Measurements from ENCODE around the gene NUFIP1. TPM values are rescaled to one million over a fixed set of nuclear protein-coding genes. Genes with fewer than 3 reads are reported as not detected.

The NUFIP1 gene
- total RNA-seq, 4 donors from 2014 or later: 2.0 to 3.8 (median 3.0) TPM

DNA sequence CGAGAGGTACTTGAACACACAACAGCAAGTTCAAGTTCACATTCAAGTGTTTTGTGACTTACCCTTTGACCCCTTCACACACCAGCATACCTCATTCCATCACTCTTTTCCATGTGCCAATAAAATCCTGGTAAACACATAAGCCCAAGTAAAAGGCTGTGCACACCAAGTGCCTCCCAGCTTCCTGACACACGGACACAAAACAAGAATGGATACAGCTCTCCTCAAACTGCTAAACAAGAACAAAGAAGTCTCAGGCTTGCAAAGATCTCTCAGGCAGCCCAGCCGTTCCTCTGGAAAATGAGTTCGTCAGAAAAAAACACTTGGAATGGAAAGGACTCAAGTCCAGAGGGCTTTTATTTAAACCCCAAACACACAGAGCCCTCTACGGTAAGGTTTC, 83.7 kb downstream of the NUFIP1 start:
- TF ChIP-seq, protein P1, sequence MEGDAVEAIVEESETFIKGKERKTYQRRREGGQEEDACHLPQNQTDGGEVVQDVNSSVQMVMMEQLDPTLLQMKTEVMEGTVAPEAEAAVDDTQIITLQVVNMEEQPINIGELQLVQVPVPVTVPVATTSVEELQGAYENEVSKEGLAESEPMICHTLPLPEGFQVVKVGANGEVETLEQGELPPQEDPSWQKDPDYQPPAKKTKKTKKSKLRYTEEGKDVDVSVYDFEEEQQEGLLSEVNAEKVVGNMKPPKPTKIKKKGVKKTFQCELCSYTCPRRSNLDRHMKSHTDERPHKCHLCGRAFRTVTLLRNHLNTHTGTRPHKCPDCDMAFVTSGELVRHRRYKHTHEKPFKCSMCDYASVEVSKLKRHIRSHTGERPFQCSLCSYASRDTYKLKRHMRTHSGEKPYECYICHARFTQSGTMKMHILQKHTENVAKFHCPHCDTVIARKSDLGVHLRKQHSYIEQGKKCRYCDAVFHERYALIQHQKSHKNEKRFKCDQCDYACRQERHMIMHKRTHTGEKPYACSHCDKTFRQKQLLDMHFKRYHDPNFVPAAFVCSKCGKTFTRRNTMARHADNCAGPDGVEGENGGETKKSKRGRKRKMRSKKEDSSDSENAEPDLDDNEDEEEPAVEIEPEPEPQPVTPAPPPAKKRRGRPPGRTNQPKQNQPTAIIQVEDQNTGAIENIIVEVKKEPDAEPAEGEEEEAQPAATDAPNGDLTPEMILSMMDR (IDR thresholded peaks at IDR 0.05; ENCODE audit: low read depth): no peak

DNA sequence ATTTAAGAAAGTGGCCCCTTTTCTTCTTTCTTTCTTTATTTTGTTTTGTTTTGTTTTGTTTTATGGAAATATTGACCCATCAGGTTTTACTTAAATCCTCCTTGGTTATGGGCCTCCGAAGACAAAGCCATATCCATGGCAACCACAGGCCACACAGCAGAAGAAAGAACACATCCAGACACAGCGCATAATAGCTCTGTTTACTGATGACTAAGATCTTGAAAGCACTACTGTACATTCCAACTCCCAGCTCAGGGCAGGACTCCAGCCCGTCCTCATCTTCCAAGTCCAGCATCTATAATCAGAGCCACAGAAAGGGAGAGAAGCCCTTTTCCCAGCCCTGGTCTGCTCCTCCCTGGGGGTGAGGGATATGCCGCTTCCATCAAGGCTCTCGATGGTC, 84.3 kb downstream of the NUFIP1 start:
- TF ChIP-seq, protein P1 (IDR thresholded peaks at IDR 0.05; ENCODE audit: low read depth): no peak

DNA sequence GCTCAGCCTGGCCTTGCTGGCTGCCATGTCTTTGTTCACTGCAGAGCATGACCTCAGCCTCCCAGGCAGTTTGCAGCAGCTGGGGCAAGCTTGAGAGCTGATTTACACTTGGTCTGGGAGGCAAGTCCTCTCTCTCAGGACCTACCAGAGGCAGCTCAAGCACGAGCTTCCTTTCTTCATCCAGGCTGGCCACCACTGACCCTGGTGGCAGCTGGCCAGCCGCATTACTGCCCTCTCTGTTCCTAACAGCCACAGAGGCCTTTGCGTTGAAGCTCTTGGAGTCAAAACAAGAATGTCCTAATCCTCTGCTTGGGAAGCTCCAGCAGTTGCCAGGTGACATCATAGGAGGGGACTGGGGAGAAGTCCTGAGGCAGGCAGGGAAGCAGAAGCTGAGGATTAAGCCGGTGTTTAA, 85.7 kb downstream of the NUFIP1 start:
- TF ChIP-seq, protein P1 (IDR thresholded peaks at IDR 0.05; ENCODE audit: low read depth): no peak

DNA sequence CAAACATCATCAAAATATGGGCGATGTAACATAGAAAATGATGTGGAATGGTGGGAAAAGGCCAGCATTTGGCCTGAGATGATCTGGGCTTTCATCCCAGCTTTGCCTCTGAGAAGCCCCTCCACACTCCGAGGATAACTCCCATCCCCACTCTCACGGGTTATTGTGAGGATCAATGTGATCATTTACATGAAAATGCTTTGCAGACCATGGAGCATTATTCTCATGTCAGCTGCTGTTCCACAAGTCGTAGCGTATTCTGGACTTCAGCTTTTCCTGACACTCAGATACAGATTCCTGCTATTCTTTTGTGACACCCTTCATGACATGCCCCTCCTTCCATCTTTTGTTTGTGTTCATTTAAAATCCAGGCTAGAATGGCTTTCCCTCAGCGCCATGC, 86.5 kb downstream of the NUFIP1 start:
- TF ChIP-seq, protein P1 (IDR thresholded peaks at IDR 0.05; ENCODE audit: low read depth): no peak

DNA sequence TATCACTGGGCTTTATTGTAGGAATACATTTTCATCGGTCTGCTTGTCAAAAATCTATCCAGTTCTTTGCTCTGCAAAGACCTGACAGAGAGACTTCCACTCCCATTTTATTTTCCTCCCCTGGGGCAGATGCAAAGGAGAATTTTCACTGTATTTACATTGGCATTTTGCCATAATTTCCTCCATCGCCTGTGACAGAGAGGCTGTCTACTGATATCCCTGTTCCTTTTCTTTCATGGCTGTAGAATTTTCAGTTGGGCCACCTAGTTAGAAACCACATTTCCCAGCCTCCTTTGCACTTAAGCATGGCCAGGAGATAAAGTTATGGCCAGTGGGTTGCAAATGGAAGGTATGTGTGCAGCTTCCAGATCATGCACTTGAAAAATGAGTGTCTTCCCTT, 89.3 kb downstream of the NUFIP1 start:
- TF ChIP-seq, protein P1 (IDR thresholded peaks at IDR 0.05; ENCODE audit: low read depth): no peak

DNA sequence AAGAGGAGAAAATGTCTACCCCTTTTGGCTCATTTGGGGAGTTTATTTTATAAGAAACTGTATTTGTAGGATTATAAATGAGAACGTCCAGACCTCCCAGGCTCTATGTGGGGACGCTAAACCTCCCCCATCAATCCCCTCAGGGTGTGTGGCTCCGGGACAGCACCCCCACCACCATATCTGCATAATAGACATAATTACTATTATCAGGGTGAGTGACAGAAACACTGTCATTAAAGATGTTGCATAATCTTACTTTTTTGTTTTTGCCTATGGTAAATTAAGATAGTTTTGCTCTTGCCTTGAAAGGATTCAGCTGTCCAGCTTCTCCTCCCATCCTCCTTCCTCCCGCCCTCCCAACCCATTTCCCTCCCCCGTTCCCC, 93.3 kb downstream of the NUFIP1 start:
- TF ChIP-seq, protein P1 (IDR thresholded peaks at IDR 0.05; ENCODE audit: low read depth): no peak

DNA sequence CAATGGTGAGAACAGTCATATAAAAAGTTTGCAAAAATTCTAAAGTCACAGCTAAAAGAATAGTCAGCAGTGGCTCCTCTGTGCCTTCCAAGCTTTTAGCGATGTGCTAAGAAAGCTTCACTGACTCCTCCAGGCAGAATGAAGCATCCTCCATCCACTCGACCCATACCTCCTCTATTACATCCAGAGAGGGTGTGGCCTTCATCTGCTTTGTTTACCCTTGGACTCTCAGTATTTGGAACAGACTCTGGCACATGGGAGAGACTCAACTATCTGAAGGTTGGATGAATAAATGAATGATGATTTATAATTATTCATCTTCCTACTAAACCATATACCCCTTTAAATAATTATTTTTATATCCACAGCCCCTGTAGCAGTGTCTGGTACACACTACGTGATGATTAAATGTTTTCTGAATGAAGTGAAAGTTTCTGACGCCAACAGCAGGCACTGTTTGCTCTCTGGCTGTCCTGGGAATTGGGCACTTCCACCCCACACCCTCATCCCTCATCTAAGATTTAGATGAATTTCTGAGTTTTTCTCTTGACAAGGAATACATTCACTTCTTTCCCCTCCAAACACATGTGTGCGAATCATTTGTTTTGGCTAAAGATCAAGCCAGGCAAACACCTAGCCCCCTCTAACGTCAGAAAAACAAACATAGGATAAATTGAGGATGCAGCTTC, 93.9 kb downstream of the NUFIP1 start:
- TF ChIP-seq, protein P1 (IDR thresholded peaks at IDR 0.05; ENCODE audit: low read depth): no peak
